Amygdala (tissue), 56 donors: ENCODE measurements around the gene FBXL5.
A peak's percentile ranks its signal among the peaks of the same experiment; 100 is the strongest.

Experiments
- DNase-seq, 56 donors: peaks; one replicate each; lab custom pipeline; 2025; lab: John Stamatoyannopoulos, UW

Gene FBXL5

GRCh38 chr4:15677507-15677988, 22.4 kb upstream of the FBXL5 start:
- DNase-seq, result no peak

GRCh38 chr4:15676899-15677298, 21.7 kb upstream of the FBXL5 start:
- no peak for DNase-seq

GRCh38 chr4:15676039-15676438, 20.9 kb upstream of the FBXL5 start:
- no peak for DNase-seq

- no peak for DNase-seq
Measured at GRCh38 chr4:15675356-15675755, 20.2 kb upstream of the FBXL5 start.

GRCh38 chr4:15674926-15675325, 19.8 kb upstream of the FBXL5 start:
- DNase-seq, result no peak

- no peak for DNase-seq
Measured at GRCh38 chr4:15674046-15674445, 18.9 kb upstream of the FBXL5 start.

- no peak for DNase-seq
Measured at GRCh38 chr4:15673337-15673736, 18.2 kb upstream of the FBXL5 start.

GRCh38 chr4:15672101-15672500, 16.9 kb upstream of the FBXL5 start:
- no peak for DNase-seq

GRCh38 chr4:15670576-15670975, 15.4 kb upstream of the FBXL5 start:
- DNase-seq, result no peak

- no peak for DNase-seq
Measured at GRCh38 chr4:15668566-15669435, 13.6 kb upstream of the FBXL5 start.

GRCh38 chr4:15667006-15667405, 11.8 kb upstream of the FBXL5 start:
- DNase-seq, result no peak

- DNase-seq, result no peak
Measured at GRCh38 chr4:15665753-15666365, 10.7 kb upstream of the FBXL5 start.

GRCh38 chr4:15659768-15660570, 4.8 kb upstream of the FBXL5 start:
- DNase-seq, result no peak

- DNase-seq, result no peak
Measured at GRCh38 chr4:15658781-15659180, 3.6 kb upstream of the FBXL5 start.

GRCh38 chr4:15658136-15658770, 3.1 kb upstream of the FBXL5 start:
- DNase-seq, result no peak

- no peak for DNase-seq
Measured at GRCh38 chr4:15657366-15657765, 2.2 kb upstream of the FBXL5 start.

- peak in 15 of 56 donors; percentile 2 to 66 (median 36) for DNase-seq
Measured at GRCh38 chr4:15656038-15656470, 897 bp upstream of the FBXL5 start.

GRCh38 chr4:15654593-15655222, 449 bp downstream of the FBXL5 start:
- DNase-seq, result peak in 46 of 56 donors; percentile 6 to 81 (median 38)

GRCh38 chr4:15653864-15654592, 1.1 kb downstream of the FBXL5 start:
- DNase-seq, result peak in 18 of 56 donors; percentile 0 to 43 (median 10)
